Measurements from ENCODE around the gene RPL7A.

The RPL7A gene

GRCh38 chr9:133377721-133378216, 29.8 kb downstream of the RPL7A start:
- peaks cover 0 to 5% (median 3%) of the 10 kb centered on the region in 4 experiments for H3K36me3 ChIP-seq (ENCODE audit: control insufficient read depth in 4 of 4, insufficient read depth in 4 of 4, low read length in 3 of 4)
- no peak overlapping the region for H3K27ac ChIP-seq (ENCODE audit: insufficient read depth in 1 of 2, low read depth in 1 of 2, low read length in 2 of 2, poor library complexity in 1 of 2, severe bottlenecking in 2 of 2)
- ChIA-PET CTCF (interaction anchor here (1.9 kb wide), 1 partner anchor 39 kb away, joined by 5 read pairs; the partner anchor contains the start of gene REXO4), POLR2A (no interaction called here)
- peaks cover 0 to 1% (median 0%) of the 10 kb centered on the region in 5 experiments for H3K9me3 ChIP-seq (ENCODE audit: control extremely low read depth in 1 of 5, control insufficient read depth in 4 of 5, insufficient read depth in 2 of 5, low read depth in 1 of 5, low read length in 4 of 5)
- WGBS (ENCODE audit: insufficient coverage): 89% methylated on average over 5 of the region's 6 CpGs
- H3K27me3 ChIP-seq (replicated peaks in 2 of 5; ENCODE audit: control insufficient read depth in 4 of 5, insufficient read depth in 5 of 5, low read length in 4 of 5): no peaks in the 10 kb centered on the region
- H3K4me1 ChIP-seq (ENCODE audit: control extremely low read depth in 1 of 4, control insufficient read depth in 4 of 4, insufficient read depth in 4 of 4, low read length in 3 of 4): peaks cover 6 to 26% (median 23%) of the 10 kb centered on the region in 4 experiments
- no peak overlapping the region for H3K4me3 ChIP-seq (ENCODE audit: control insufficient read depth in 1 of 7, extremely low read depth in 1 of 7, insufficient read depth in 4 of 7, low read depth in 2 of 7, low read length in 6 of 7)
- DNase-seq: no peak

- no peaks in the 10 kb centered on the region for H3K27me3 ChIP-seq (replicated peaks in 2 of 5; ENCODE audit: control insufficient read depth in 4 of 5, insufficient read depth in 5 of 5, low read length in 4 of 5)
- ChIA-PET POLR2A (no interaction called here), CTCF (interaction anchor here (0.8 to 1.4 kb wide), 4 partner anchors 12 to 21 kb away, joined by 3 to 4 read pairs (median 3); no protein-coding TSS in a partner anchor)
- DNase-seq: no peak
- H3K4me1 ChIP-seq (ENCODE audit: control extremely low read depth in 1 of 4, control insufficient read depth in 4 of 4, insufficient read depth in 4 of 4, low read length in 3 of 4): peaks cover 6 to 25% (median 22%) of the 10 kb centered on the region in 4 experiments
- no peak overlapping the region for H3K27ac ChIP-seq (ENCODE audit: insufficient read depth in 1 of 2, low read depth in 1 of 2, low read length in 2 of 2, poor library complexity in 1 of 2, severe bottlenecking in 2 of 2)
- H3K4me3 ChIP-seq (ENCODE audit: control insufficient read depth in 1 of 7, extremely low read depth in 1 of 7, insufficient read depth in 4 of 7, low read depth in 2 of 7, low read length in 6 of 7): no peak overlapping the region
- H3K9me3 ChIP-seq (ENCODE audit: control extremely low read depth in 1 of 5, control insufficient read depth in 4 of 5, insufficient read depth in 2 of 5, low read depth in 1 of 5, low read length in 4 of 5): peaks cover 0 to 1% (median 0%) of the 10 kb centered on the region in 5 experiments
- no peaks in the 10 kb centered on the region for H3K36me3 ChIP-seq (ENCODE audit: control insufficient read depth in 4 of 4, insufficient read depth in 4 of 4, low read length in 3 of 4)
- WGBS (ENCODE audit: insufficient coverage): 60% methylated on average over 1 of the region's 1 CpG
These were observed 30.5 kb downstream of the RPL7A start for GRCh38 chr9:133378408-133378962.

GRCh38 chr9:133379153-133380086, 31.4 kb downstream of the RPL7A start:
- Histone ChIP-seq H3K27me3 (replicated peaks in 2 of 5; ENCODE audit: control insufficient read depth in 4 of 5, insufficient read depth in 5 of 5, low read length in 4 of 5) (no peaks in the 10 kb centered on the region), H3K36me3 (ENCODE audit: control insufficient read depth in 4 of 4, insufficient read depth in 4 of 4, low read length in 3 of 4) (no peaks in the 10 kb centered on the region), H3K27ac (ENCODE audit: insufficient read depth in 1 of 2, low read depth in 1 of 2, low read length in 2 of 2, poor library complexity in 1 of 2, severe bottlenecking in 2 of 2) (no peak overlapping the region), H3K9me3 (ENCODE audit: control extremely low read depth in 1 of 5, control insufficient read depth in 4 of 5, insufficient read depth in 2 of 5, low read depth in 1 of 5, low read length in 4 of 5) (peaks cover 0 to 1% (median 0%) of the 10 kb centered on the region in 5 experiments), H3K4me1 (ENCODE audit: control extremely low read depth in 1 of 4, control insufficient read depth in 4 of 4, insufficient read depth in 4 of 4, low read length in 3 of 4) (peaks cover 6 to 18% (median 16%) of the 10 kb centered on the region in 4 experiments), H3K4me3 (ENCODE audit: control insufficient read depth in 1 of 7, extremely low read depth in 1 of 7, insufficient read depth in 4 of 7, low read depth in 2 of 7, low read length in 6 of 7) (no peak overlapping the region)
- WGBS (ENCODE audit: insufficient coverage): 93% methylated on average over 9 of the region's 14 CpGs
- ChIA-PET CTCF (interaction anchor here (0.8 to 1.4 kb wide), 5 partner anchors 11 to 49 kb away, joined by 3 to 4 read pairs (median 3); no protein-coding TSS in a partner anchor), POLR2A (no interaction called here)
- no peak for DNase-seq

- POLR2A ChIA-PET: interaction anchor here (0.6 kb wide), 1 partner anchor 62 kb away, joined by 3 read pairs; no protein-coding TSS in a partner anchor
- H3K27me3 ChIP-seq (replicated peaks in 2 of 5; ENCODE audit: control insufficient read depth in 4 of 5, insufficient read depth in 5 of 5, low read length in 4 of 5): no peaks in the 10 kb centered on the region
- CTCF ChIA-PET: interaction anchor here (1.2 kb wide), 1 partner anchor 50 kb away, joined by 3 read pairs; no protein-coding TSS in a partner anchor
- H3K36me3 ChIP-seq (ENCODE audit: control insufficient read depth in 4 of 4, insufficient read depth in 4 of 4, low read length in 3 of 4): no peaks in the 10 kb centered on the region
- no peak overlapping the region for H3K27ac ChIP-seq (ENCODE audit: insufficient read depth in 1 of 2, low read depth in 1 of 2, low read length in 2 of 2, poor library complexity in 1 of 2, severe bottlenecking in 2 of 2)
- no peak overlapping the region for H3K4me3 ChIP-seq (ENCODE audit: control insufficient read depth in 1 of 7, extremely low read depth in 1 of 7, insufficient read depth in 4 of 7, low read depth in 2 of 7, low read length in 6 of 7)
- peaks cover 0 to 9% (median 8%) of the 10 kb centered on the region in 4 experiments for H3K4me1 ChIP-seq (ENCODE audit: control extremely low read depth in 1 of 4, control insufficient read depth in 4 of 4, insufficient read depth in 4 of 4, low read length in 3 of 4)
- H3K9me3 ChIP-seq (ENCODE audit: control extremely low read depth in 1 of 5, control insufficient read depth in 4 of 5, insufficient read depth in 2 of 5, low read depth in 1 of 5, low read length in 4 of 5): peaks cover 0 to 1% (median 0%) of the 10 kb centered on the region in 5 experiments
- WGBS (ENCODE audit: insufficient coverage): 92% methylated on average over 2 of the region's 4 CpGs
- DNase-seq: no peak
These were observed 32.7 kb downstream of the RPL7A start for GRCh38 chr9:133380734-133381133.

GRCh38 chr9:133382507-133383141, 34.6 kb downstream of the RPL7A start:
- peaks cover 0 to 1% (median 0%) of the 10 kb centered on the region in 5 experiments for H3K9me3 ChIP-seq (ENCODE audit: control extremely low read depth in 1 of 5, control insufficient read depth in 4 of 5, insufficient read depth in 2 of 5, low read depth in 1 of 5, low read length in 4 of 5)
- 94% methylated on average over 4 of the region's 4 CpGs for WGBS (ENCODE audit: insufficient coverage)
- H3K4me3 ChIP-seq (ENCODE audit: control insufficient read depth in 1 of 7, extremely low read depth in 1 of 7, insufficient read depth in 4 of 7, low read depth in 2 of 7, low read length in 6 of 7): no peak overlapping the region
- POLR2A ChIA-PET: no interaction called here
- CTCF ChIA-PET: no interaction called here
- H3K27ac ChIP-seq (ENCODE audit: insufficient read depth in 1 of 2, low read depth in 1 of 2, low read length in 2 of 2, poor library complexity in 1 of 2, severe bottlenecking in 2 of 2): no peak overlapping the region
- no peak for DNase-seq
- H3K36me3 ChIP-seq (ENCODE audit: control insufficient read depth in 4 of 4, insufficient read depth in 4 of 4, low read length in 3 of 4): no peaks in the 10 kb centered on the region
- no peaks in the 10 kb centered on the region for H3K27me3 ChIP-seq (replicated peaks in 2 of 5; ENCODE audit: control insufficient read depth in 4 of 5, insufficient read depth in 5 of 5, low read length in 4 of 5)
- no peaks in the 10 kb centered on the region for H3K4me1 ChIP-seq (ENCODE audit: control extremely low read depth in 1 of 4, control insufficient read depth in 4 of 4, insufficient read depth in 4 of 4, low read length in 3 of 4)

GRCh38 chr9:133383438-133383837, 35.4 kb downstream of the RPL7A start:
- POLR2A ChIA-PET: no interaction called here
- 100% methylated on average over 2 of the region's 3 CpGs for WGBS (ENCODE audit: insufficient coverage)

More at GRCh38 chr9:133383438-133383837, 35.4 kb downstream of the RPL7A start:
- H3K4me1 ChIP-seq (ENCODE audit: control extremely low read depth in 1 of 4, control insufficient read depth in 4 of 4, insufficient read depth in 4 of 4, low read length in 3 of 4): no peaks in the 10 kb centered on the region
- no peak overlapping the region for H3K4me3 ChIP-seq (ENCODE audit: control insufficient read depth in 1 of 7, extremely low read depth in 1 of 7, insufficient read depth in 4 of 7, low read depth in 2 of 7, low read length in 6 of 7)
- no peaks in the 10 kb centered on the region for H3K9me3 ChIP-seq (ENCODE audit: control extremely low read depth in 1 of 5, control insufficient read depth in 4 of 5, insufficient read depth in 2 of 5, low read depth in 1 of 5, low read length in 4 of 5)
- no peak overlapping the region for H3K27ac ChIP-seq (ENCODE audit: insufficient read depth in 1 of 2, low read depth in 1 of 2, low read length in 2 of 2, poor library complexity in 1 of 2, severe bottlenecking in 2 of 2)
- H3K27me3 ChIP-seq (replicated peaks in 2 of 5; ENCODE audit: control insufficient read depth in 4 of 5, insufficient read depth in 5 of 5, low read length in 4 of 5): no peaks in the 10 kb centered on the region
- H3K36me3 ChIP-seq (ENCODE audit: control insufficient read depth in 4 of 4, insufficient read depth in 4 of 4, low read length in 3 of 4): no peaks in the 10 kb centered on the region
- no peak for DNase-seq
- CTCF ChIA-PET: interaction anchor here (1.0 kb wide), 1 partner anchor 33 kb away, joined by 3 read pairs; no protein-coding TSS in a partner anchor
